ENCODE results near the gene SELENOV.

The SELENOV gene

GRCh38 chr19:39539518-39540332 lies 24.8 kb downstream of the SELENOV start, which contains the start of gene EID2 (continued):
- TF ChIP-seq CTCF (tag by site-specific recombination; IDR thresholded peaks at IDR 0.05) = peak; percentile 97
- TF ChIP-seq ZBTB20 (tag by site-specific recombination; IDR thresholded peaks at IDR 0.05) = peak; percentile 70; the same call in 1 of the 2 replicates
- TF ChIP-seq ZNF155 (tag by site-specific recombination; IDR thresholded peaks at IDR 0.05) = no peak
- TF ChIP-seq ZNF629 (tag by site-specific recombination; IDR thresholded peaks at IDR 0.05) = peak; percentile 41; the same call in 1 of the 2 replicates
- TF ChIP-seq ZNF335 (tag by site-specific recombination; conservative IDR thresholded peaks at IDR 0.05) = peak; percentile 99
- TF ChIP-seq ZBTB8A (tag by site-specific recombination; IDR thresholded peaks at IDR 0.05) = peak; percentile 55; the same call in 1 of the 2 replicates
- peak; percentile 92 for TF ChIP-seq EGR2 (tag by site-specific recombination; IDR thresholded peaks at IDR 0.05; ENCODE audit: low read depth)
- TF ChIP-seq, protein P1, sequence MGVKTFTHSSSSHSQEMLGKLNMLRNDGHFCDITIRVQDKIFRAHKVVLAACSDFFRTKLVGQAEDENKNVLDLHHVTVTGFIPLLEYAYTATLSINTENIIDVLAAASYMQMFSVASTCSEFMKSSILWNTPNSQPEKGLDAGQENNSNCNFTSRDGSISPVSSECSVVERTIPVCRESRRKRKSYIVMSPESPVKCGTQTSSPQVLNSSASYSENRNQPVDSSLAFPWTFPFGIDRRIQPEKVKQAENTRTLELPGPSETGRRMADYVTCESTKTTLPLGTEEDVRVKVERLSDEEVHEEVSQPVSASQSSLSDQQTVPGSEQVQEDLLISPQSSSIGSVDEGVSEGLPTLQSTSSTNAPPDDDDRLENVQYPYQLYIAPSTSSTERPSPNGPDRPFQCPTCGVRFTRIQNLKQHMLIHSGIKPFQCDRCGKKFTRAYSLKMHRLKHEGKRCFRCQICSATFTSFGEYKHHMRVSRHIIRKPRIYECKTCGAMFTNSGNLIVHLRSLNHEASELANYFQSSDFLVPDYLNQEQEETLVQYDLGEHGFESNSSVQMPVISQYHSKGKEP (tag by site-specific recombination; IDR thresholded peaks at IDR 0.05) = peak; percentile 55; the same call in 1 of the 2 replicates
- peak; percentile 95 for TF ChIP-seq ZFHX2 (tag by site-specific recombination; conservative IDR thresholded peaks at IDR 0.05)
- no peak for TF ChIP-seq ZNF169 (tag by site-specific recombination; IDR thresholded peaks at IDR 0.05)
- no peak for TF ChIP-seq ZNF112 (tag by site-specific recombination; IDR thresholded peaks at IDR 0.05)
- peak; percentile 46 for TF ChIP-seq GLIS1 (tag by site-specific recombination; IDR thresholded peaks at IDR 0.05)
- peak; percentile 89 for TF ChIP-seq YY2 (tag by site-specific recombination; IDR thresholded peaks at IDR 0.05)
- 0 out of 2 replicates have a peak, but pooled peaks have one; percentile 44 for TF ChIP-seq ZFP37 (tag by site-specific recombination; IDR thresholded peaks at IDR 0.05)
- TF ChIP-seq IKZF3 (tag by site-specific recombination; IDR thresholded peaks at IDR 0.05) = peak; percentile 85
- peak; percentile 73 for TF ChIP-seq ZNF677 (tag by site-specific recombination; IDR thresholded peaks at IDR 0.05)
- 0 out of 2 replicates have a peak, but pooled peaks have one; percentile 12 for TF ChIP-seq ZNF513 (tag by site-specific recombination; IDR thresholded peaks at IDR 0.05)
- TF ChIP-seq ZXDB (tag by site-specific recombination; IDR thresholded peaks at IDR 0.05) = peak; percentile 54
- 0 out of 2 replicates have a peak, but pooled peaks have one; percentile 21 for TF ChIP-seq ZNF76 (tag by site-specific recombination; IDR thresholded peaks at IDR 0.05; ENCODE audit: borderline replicate concordance, low read depth)

GRCh38 chr19:39540333-39540673 lies 25.4 kb downstream of the SELENOV start:
- Histone ChIP-seq H3K9me3 (ENCODE audit: control insufficient read depth, insufficient read depth, low read depth, low read length) (no peaks in the 10 kb centered on the region), H3K27ac (ENCODE audit: extremely low read depth, low read depth, low read length) (peak overlapping the region; percentile 97; the same call in 1 of the 2 replicates), H3K4me3 (ENCODE audit: low read depth, low read length) (no peak overlapping the region), H3K36me3 (ENCODE audit: control insufficient read depth in 2 of 2, insufficient read depth in 1 of 2, low read length in 2 of 2) (peaks cover 2 to 27% of the 10 kb centered on the region in 2 experiments), H3K4me1 (ENCODE audit: control insufficient read depth, insufficient read depth, low read length) (peaks cover 16% of the 10 kb centered on the region)
- POLR2A ChIA-PET = interaction anchor here (0.6 to 2.3 kb wide), 4 partner anchors 14 to 149 kb away, joined by 3 to 30 read pairs (median 4); partner anchors contain the start of genes MED29, PAF1 and RPS16
- CTCF ChIA-PET = interaction anchor here (0.6 to 4.2 kb wide), 17 partner anchors 11 to 252 kb away, joined by 3 to 30 read pairs (median 4); partner anchors contain the start of gene RPS16
- TF ChIP-seq ZNF239 (tag by site-specific recombination; IDR thresholded peaks at IDR 0.05) = no peak
- 0 out of 2 replicates have a peak, but pooled peaks have one; percentile 23 for TF ChIP-seq SP7 (tag by site-specific recombination; IDR thresholded peaks at IDR 0.05)
- peak; percentile 50; the same call in 1 of the 2 replicates for TF ChIP-seq ZBTB17 (tag by site-specific recombination; IDR thresholded peaks at IDR 0.05)
- 0 out of 2 replicates have a peak, but pooled peaks have one; percentile 2 for TF ChIP-seq KLF10 (tag by site-specific recombination; IDR thresholded peaks at IDR 0.05)
- TF ChIP-seq ZNF639 (tag by site-specific recombination; IDR thresholded peaks at IDR 0.05) = no peak
- no peak for TF ChIP-seq PRDM6 (tag by site-specific recombination; IDR thresholded peaks at IDR 0.05)
- TF ChIP-seq, protein P2, sequence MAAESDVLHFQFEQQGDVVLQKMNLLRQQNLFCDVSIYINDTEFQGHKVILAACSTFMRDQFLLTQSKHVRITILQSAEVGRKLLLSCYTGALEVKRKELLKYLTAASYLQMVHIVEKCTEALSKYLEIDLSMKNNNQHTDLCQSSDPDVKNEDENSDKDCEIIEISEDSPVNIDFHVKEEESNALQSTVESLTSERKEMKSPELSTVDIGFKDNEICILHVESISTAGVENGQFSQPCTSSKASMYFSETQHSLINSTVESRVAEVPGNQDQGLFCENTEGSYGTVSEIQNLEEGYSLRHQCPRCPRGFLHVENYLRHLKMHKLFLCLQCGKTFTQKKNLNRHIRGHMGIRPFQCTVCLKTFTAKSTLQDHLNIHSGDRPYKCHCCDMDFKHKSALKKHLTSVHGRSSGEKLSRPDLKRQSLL (tag by site-specific recombination; IDR thresholded peaks at IDR 0.05) = peak; percentile 54; the same call in 1 of the 2 replicates
- 0 out of 2 replicates have a peak, but pooled peaks have one; percentile 26 for TF ChIP-seq ZXDB (tag by site-specific recombination; IDR thresholded peaks at IDR 0.05)
